Measurements from ENCODE around the gene CASS4. TPM values are rescaled to one million over a fixed set of nuclear protein-coding genes. Genes with fewer than 3 reads are reported as not detected.

CASS4 gene
- total RNA-seq, 1 donor from 2014 or later: not detected

GRCh38 chr20:56391596-56392131 lies 20.4 kb upstream of the CASS4 start:
- TF ChIP-seq CTCF (IDR thresholded peaks at IDR 0.05; ENCODE audit: partially characterized antibody, unreplicated experiment): no peak
- no peaks in the 10 kb centered on the region for H3K27me3 Mint-ChIP-seq (ENCODE audit: unreplicated experiment)
- DNase-seq: no peak
- no peaks in the 10 kb centered on the region for H3K36me3 Mint-ChIP-seq (ENCODE audit: unreplicated experiment)
- peaks cover 15% of the 10 kb centered on the region for H3K4me1 Mint-ChIP-seq (ENCODE audit: low read depth, unreplicated experiment)
- H3K27ac Mint-ChIP-seq (ENCODE audit: unreplicated experiment): no peak overlapping the region
- H3K4me3 Mint-ChIP-seq (ENCODE audit: unreplicated experiment): no peak overlapping the region
- H3K9me3 Mint-ChIP-seq (ENCODE audit: unreplicated experiment): no peaks in the 10 kb centered on the region

GRCh38 chr20:56392132-56392880 lies 19.8 kb upstream of the CASS4 start, which contains the start of the genes AURKA and CSTF1:
TSS of gene AURKA (minus strand) at chr20:56392215. CDS start at chr20:56388197, 4,018 bp downstream.
TSS of gene CSTF1 (plus strand) at chr20:56392645. CDS start at chr20:56395553, 2,908 bp downstream.
- no peaks in the 10 kb centered on the region for H3K27me3 Mint-ChIP-seq (ENCODE audit: unreplicated experiment)
- peaks cover 15% of the 10 kb centered on the region for H3K4me1 Mint-ChIP-seq (ENCODE audit: low read depth, unreplicated experiment)
- H3K9me3 Mint-ChIP-seq (ENCODE audit: unreplicated experiment): no peaks in the 10 kb centered on the region
- peak within 1 kb of the TSS; percentile 52 for H3K27ac Mint-ChIP-seq (ENCODE audit: unreplicated experiment)
- no peak for TF ChIP-seq CTCF (IDR thresholded peaks at IDR 0.05; ENCODE audit: partially characterized antibody, unreplicated experiment)
- no peak within 1 kb of the TSS for H3K4me3 Mint-ChIP-seq (ENCODE audit: unreplicated experiment)
- DNase-seq: peak; percentile 99
- no peaks in the 10 kb centered on the region for H3K36me3 Mint-ChIP-seq (ENCODE audit: unreplicated experiment)

GRCh38 chr20:56392881-56393482 lies 19.1 kb upstream of the CASS4 start:
- TF ChIP-seq CTCF (IDR thresholded peaks at IDR 0.05; ENCODE audit: partially characterized antibody, unreplicated experiment): no peak
- DNase-seq: no peak
- Mint-ChIP-seq H3K27ac (ENCODE audit: unreplicated experiment) (peak overlapping the region; percentile 52), H3K4me1 (ENCODE audit: low read depth, unreplicated experiment) (peaks cover 15% of the 10 kb centered on the region), H3K4me3 (ENCODE audit: unreplicated experiment) (no peak overlapping the region), H3K27me3 (ENCODE audit: unreplicated experiment) (no peaks in the 10 kb centered on the region), H3K36me3 (ENCODE audit: unreplicated experiment) (no peaks in the 10 kb centered on the region), H3K9me3 (ENCODE audit: unreplicated experiment) (no peaks in the 10 kb centered on the region)

GRCh38 chr20:56393653-56394052 lies 18.4 kb upstream of the CASS4 start:
- Mint-ChIP-seq H3K27me3 (ENCODE audit: unreplicated experiment) (no peaks in the 10 kb centered on the region), H3K9me3 (ENCODE audit: unreplicated experiment) (no peaks in the 10 kb centered on the region), H3K4me1 (ENCODE audit: low read depth, unreplicated experiment) (peaks cover 15% of the 10 kb centered on the region), H3K36me3 (ENCODE audit: unreplicated experiment) (no peaks in the 10 kb centered on the region), H3K27ac (ENCODE audit: unreplicated experiment) (no peak overlapping the region), H3K4me3 (ENCODE audit: unreplicated experiment) (no peak overlapping the region)
- no peak for DNase-seq
- no peak for TF ChIP-seq CTCF (IDR thresholded peaks at IDR 0.05; ENCODE audit: partially characterized antibody, unreplicated experiment)

GRCh38 chr20:56395166-56395565 lies 16.9 kb upstream of the CASS4 start:
- Mint-ChIP-seq H3K36me3 (ENCODE audit: unreplicated experiment) (no peaks in the 10 kb centered on the region), H3K4me3 (ENCODE audit: unreplicated experiment) (no peak overlapping the region), H3K27me3 (ENCODE audit: unreplicated experiment) (no peaks in the 10 kb centered on the region), H3K9me3 (ENCODE audit: unreplicated experiment) (no peaks in the 10 kb centered on the region), H3K4me1 (ENCODE audit: low read depth, unreplicated experiment) (peaks cover 15% of the 10 kb centered on the region), H3K27ac (ENCODE audit: unreplicated experiment) (no peak overlapping the region)
- no peak for TF ChIP-seq CTCF (IDR thresholded peaks at IDR 0.05; ENCODE audit: partially characterized antibody, unreplicated experiment)
- DNase-seq: no peak

All from glutamatergic neuron (in vitro differentiated cells).